HL-60 (cell line): ENCODE results near the gene SLC24A3.

Experiments used
- POLR2AphosphoS5 ChIP-seq: IDR thresholded peaks from 2 replicates; pipeline ENCODE4 v1.6.1; 2012; ENCODE audit warnings: low read depth
- TF ChIP-seq, protein P1 (sequence below): IDR thresholded peaks from one replicate; pipeline ENCODE4 v1.5.1; 2011; ENCODE audit warnings: low read length, control low read depth, inconsistent platforms; ENCODE audit not compliant: insufficient read depth

DNA sequence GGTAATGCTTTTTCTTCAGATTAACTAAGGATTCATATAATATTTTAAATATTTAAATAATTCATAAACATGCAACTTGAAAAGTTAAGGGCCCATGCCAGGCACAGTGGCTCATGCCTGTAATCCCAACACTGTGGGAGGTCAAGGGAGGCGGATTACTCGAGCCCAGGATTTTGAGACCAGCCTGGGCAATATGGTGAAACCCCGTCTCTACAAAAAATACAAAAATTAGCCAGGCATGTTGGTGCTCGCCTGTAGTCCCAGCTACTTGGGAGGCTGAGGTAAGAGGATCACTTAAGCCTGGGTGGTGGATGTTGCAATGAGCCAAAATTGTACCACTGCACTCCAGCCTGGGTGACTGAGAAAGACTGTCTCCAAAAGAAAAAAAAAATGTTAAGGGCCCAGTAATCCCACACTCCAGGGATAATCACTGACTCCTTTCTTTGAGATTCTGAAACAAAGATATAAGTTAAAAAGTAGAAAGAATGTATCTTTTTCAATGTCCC is 537.7 kb downstream of the SLC24A3 start:
- TF ChIP-seq, protein P1, sequence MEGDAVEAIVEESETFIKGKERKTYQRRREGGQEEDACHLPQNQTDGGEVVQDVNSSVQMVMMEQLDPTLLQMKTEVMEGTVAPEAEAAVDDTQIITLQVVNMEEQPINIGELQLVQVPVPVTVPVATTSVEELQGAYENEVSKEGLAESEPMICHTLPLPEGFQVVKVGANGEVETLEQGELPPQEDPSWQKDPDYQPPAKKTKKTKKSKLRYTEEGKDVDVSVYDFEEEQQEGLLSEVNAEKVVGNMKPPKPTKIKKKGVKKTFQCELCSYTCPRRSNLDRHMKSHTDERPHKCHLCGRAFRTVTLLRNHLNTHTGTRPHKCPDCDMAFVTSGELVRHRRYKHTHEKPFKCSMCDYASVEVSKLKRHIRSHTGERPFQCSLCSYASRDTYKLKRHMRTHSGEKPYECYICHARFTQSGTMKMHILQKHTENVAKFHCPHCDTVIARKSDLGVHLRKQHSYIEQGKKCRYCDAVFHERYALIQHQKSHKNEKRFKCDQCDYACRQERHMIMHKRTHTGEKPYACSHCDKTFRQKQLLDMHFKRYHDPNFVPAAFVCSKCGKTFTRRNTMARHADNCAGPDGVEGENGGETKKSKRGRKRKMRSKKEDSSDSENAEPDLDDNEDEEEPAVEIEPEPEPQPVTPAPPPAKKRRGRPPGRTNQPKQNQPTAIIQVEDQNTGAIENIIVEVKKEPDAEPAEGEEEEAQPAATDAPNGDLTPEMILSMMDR, result no peak
- no peak for TF ChIP-seq POLR2AphosphoS5
